Measurements from ENCODE around the gene CTNNAL1.

DNA sequence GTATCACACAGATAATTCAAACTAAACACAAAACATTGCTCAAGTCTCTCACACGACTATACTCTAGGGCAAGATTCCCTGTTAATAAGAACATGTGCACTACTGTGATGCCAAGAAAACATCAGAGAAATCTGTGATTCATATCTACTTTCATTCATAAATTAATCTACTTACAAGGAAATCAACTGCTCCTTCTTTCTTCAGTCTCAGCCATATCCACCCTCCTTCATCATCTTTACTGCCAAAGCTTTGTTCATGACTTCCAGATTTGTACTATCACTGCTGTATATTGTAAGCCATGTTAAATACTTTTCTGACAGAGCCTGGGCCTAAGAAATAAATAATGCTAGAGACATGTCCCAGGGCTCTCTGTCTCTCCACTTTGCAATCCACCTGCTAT, 35.1 kb downstream of the CTNNAL1 start:
- TF ChIP-seq CTCF (optimal IDR thresholded peaks at IDR 0.05 in 1 of 3, IDR thresholded peaks at IDR 0.05 in 1 of 3, conservative IDR thresholded peaks at IDR 0.05 in 1 of 3; ENCODE audit: extremely low read depth in 1 of 3, insufficient read depth in 2 of 3, low read length in 3 of 3): no peak
- TF ChIP-seq EZH2 (IDR thresholded peaks at IDR 0.05; ENCODE audit: low read length): no peak
